GM23248 (cell line): ENCODE data around the gene TEAD4.

Source experiments
- EZH2 ChIP-seq: fragments of 200-600 bp; sonication (generic); IDR thresholded peaks from 2 replicates; pipeline ENCODE4 v1.6.1; 2018; ENCODE audit warnings: antibody characterized with exemption, mild to moderate bottlenecking; ENCODE audit not compliant: insufficient read depth, poor library complexity, severe bottlenecking
- EZH2phosphoT487 ChIP-seq: fragments of 200-600 bp; sonication (generic); IDR thresholded peaks from 2 replicates; pipeline ENCODE4 v1.6.1; 2018; ENCODE audit warnings: antibody characterized with exemption, moderate library complexity, mild to moderate bottlenecking, low read depth; ENCODE audit not compliant: insufficient read depth

DNA sequence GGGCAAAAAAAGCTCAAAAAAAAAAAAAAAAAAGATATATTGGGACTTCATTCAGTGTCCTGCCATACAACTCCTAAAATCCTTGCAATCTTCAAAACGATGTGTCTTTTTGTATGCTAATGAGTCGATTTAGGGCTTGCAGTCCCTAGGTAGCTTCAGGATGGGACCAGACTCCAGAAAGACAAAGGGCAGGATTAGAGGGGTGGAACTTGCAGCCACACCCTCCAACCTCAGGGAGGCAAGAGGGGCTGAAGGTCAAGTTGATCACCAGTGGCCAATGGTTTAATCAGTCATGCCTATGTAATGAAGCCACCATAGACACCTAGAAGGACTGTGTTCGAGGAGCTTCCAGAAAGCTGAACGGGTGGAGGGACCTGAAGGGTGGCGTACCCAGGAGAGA, 29.3 kb downstream of the TEAD4 start:
- TF ChIP-seq EZH2, result no peak
- no peak for TF ChIP-seq EZH2phosphoT487
